GM18507 (cell line): Measurements from ENCODE around the gene VTN.

Experiments
- DNase-seq: peaks from one replicate; pipeline ENCODE4 v3.0.0; 2011; ENCODE audit warnings: low read depth; ENCODE audit not compliant: insufficient read length; ENCODE audit errors: extremely low spot score
- FAIRE-seq: peaks from 2 replicates; lab custom pipeline; 2011; peaks lifted over from hg19 to GRCh38; lab: Jason Lieb, UNC

The VTN gene

GRCh38 chr17:28371245-28372202, 1.4 kb upstream of the VTN start, which contains the start of gene SARM1:
SARM1 (plus strand) TSS chr17:28371694; CDS start chr17:28372033, 339 bp downstream.
- FAIRE-seq (peak; percentile 94), DNase-seq (peak; percentile 81)

DNA sequence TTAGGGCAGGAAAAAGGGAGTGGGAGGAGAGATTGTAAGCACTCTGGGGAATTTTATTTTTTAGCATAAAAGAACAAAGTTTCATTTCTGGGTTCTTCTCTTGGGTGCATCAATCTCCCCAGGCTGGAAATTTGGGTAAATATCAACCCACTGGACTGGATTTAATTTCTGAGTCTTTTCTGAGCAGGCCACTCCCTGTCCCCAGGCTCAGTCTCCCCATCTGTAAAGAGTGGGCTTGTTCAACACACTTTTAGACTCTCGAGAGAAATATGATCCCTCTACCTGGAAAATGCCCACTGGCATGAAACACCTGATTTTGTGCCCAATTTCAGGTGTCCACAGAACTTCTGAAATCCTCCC, 617 bp upstream of the VTN start:
- no peak for FAIRE-seq
- no peak for DNase-seq

- no peak for DNase-seq
- no peak for FAIRE-seq
These were observed 448 bp downstream of the VTN start for GRCh38 chr17:28369684-28370034.

DNA sequence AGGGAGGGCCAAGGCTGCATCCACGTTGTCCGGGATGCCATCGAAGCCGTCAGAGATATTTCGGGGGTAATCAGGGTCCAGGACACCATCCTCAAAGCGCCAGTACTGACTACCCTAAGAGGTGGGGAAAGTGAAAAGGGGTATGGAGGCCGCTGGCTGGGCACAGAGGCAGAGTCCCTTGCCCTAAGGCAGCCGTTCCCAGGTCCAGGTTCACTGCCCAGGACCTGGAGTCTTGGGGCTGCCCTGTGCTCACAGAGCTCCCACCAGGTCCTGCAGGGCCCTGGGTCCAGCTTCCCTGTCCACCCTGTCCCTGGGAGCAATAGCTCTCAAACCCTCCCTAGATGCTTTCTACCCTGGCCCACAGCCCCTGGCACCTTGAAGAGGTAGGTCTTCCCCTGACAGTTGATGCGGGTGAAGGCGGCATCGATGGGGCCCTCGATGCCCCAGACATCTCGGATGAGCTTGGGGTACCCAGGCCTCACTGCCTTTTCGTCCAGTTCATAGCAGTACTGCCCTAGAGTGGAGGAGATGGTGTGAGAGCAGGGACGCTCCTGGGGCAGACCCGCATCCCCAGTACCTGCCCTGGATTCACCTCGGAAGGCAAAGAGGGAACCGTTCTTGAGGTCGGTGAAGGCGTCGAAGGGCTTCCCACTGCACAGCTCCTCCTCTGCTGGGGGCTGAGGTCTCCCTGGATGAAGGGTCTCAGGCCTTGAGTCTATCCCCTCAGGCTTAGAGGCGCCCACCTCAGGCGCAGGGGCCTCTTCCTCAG, 1.0 kb downstream of the VTN start:
- FAIRE-seq (no peak), DNase-seq (no peak)

DNA sequence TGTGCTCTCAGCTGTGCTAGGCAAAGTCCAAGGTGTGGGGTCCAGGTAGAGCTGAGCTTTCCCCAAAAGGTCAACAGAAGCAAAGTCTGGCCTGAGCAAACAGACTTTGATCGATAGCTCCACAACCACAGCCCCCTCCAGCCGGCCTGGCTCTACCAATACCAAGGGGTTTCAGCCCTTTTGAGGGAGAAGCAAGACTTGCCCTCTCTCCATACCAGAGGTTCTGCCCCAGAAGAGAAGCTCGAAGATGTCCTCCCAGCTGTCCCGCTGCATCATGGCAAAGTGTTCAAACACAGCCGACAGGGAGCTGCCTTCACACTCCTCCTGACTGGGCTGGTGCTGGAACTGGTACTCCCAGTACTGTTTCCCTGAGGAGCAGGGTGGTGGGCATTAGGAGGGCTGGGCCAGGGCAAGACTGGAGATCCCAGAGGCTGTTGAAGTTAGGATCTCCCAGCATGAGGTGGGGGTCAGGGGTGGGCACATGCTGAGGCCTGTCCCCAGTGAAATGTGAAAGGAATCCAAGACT, 1.7 kb downstream of the VTN start:
- no peak for FAIRE-seq
- DNase-seq = no peak

GRCh38 chr17:28367641-28368305, 2.3 kb downstream of the VTN start:
- no peak for FAIRE-seq
- DNase-seq = no peak

DNA sequence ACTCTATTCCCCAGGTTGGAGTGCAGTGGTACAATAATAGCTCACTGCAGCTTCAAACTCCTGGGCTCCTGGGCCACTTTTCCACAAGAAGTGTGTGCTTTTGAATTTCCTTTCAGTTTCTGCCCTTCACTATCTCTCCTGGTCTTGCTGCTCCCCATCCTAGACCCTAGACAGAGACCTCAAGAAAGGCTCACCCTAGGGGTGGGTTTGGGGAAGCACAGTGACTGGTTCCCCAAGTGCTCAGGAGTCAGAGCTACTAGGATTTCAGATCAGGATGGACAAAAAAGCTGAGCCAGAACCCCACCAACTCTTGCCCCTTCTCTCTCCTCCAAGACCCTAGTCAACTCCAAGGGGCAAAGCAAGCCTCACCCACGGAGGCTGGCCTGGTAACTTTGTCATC, 3.5 kb downstream of the VTN start:
- no peak for FAIRE-seq

DNA sequence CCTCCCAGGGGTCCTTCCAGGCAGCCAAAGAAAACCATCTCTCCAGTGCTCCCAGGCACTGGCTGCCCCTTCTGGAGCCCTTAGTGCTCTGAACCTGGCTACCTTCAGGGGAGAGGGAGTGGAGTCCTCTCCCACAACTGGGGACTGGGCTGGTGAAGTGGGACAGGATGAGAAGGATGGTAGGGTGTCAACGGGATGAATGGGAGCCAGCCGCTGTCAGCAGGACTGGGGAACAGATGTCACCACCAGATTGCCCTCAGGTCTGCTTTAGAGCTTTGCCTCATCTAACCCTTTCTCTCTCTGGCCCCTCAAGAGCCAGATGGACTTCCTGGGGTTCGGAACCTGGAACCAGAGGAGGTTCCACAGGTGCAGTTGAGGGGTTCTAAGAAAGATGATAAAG, 4.6 kb downstream of the VTN start:
- DNase-seq (no peak), FAIRE-seq (no peak)

More for the DNA sequence above, 3.5 kb downstream of the VTN start:
- DNase-seq = no peak

DNA sequence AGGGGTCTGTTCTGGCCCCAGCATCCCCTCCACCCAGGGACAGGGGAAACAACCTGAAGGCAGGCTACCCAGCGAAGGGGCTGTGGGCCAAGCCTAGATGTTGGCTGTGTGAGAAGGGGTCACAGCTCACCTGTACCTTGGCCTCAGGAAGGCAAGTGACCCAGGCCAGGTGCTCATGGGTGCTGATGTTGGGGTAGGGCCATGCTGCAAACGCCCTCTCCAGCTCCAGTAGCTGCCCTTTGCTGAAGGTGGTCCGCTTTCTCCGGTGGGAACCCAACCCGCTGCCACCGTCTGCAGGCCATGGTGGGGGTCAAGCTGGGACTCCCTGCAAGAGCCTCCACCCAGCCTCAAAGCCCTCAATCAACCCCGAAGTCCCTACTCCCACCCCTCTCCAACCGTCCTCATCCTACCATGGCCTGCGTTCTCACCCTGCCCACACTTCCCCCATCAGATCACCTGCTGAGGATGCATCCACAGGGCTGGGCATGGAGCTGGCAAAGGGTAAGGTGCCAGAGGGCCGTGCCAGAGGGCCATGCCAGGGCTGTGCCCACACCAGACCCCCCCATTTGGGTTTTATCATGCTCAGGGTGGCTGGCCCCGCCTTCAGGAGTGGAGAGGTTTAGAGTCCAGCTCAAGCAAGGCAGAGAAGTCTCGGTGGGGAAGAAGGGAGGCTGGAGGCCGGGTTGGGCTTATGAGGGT, 5.3 kb downstream of the VTN start, which contains the start of gene SEBOX:
TSS of gene SEBOX (minus strand) at position 535 of the 699 bp plus-strand sequence. CDS start at position 487, 48 bp downstream.
- FAIRE-seq = no peak

GRCh38 chr17:28363776-28364650, 6.1 kb downstream of the VTN start:
- FAIRE-seq (no peak), DNase-seq (no peak)

More for the DNA sequence above, 5.3 kb downstream of the VTN start, which contains the start of gene SEBOX:
- DNase-seq = no peak

GRCh38 chr17:28363186-28363585, 6.9 kb downstream of the VTN start:
- DNase-seq (no peak), FAIRE-seq (no peak)

DNA sequence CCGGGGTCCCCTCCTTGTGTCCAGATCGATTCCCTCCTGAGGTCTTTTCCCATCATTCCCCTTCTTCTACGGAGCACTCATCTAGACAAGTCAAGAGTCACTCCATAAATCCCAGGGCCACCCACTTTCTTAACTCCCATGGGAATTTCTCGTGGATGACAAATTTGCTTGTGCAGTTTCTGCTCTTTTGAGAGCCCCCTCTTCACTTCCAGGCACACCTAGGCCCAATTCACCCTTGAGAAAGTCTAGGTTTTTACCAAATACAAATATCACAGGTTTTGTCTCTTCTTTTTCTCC, 12.3 kb downstream of the VTN start:
- FAIRE-seq = no peak
- no peak for DNase-seq

DNA sequence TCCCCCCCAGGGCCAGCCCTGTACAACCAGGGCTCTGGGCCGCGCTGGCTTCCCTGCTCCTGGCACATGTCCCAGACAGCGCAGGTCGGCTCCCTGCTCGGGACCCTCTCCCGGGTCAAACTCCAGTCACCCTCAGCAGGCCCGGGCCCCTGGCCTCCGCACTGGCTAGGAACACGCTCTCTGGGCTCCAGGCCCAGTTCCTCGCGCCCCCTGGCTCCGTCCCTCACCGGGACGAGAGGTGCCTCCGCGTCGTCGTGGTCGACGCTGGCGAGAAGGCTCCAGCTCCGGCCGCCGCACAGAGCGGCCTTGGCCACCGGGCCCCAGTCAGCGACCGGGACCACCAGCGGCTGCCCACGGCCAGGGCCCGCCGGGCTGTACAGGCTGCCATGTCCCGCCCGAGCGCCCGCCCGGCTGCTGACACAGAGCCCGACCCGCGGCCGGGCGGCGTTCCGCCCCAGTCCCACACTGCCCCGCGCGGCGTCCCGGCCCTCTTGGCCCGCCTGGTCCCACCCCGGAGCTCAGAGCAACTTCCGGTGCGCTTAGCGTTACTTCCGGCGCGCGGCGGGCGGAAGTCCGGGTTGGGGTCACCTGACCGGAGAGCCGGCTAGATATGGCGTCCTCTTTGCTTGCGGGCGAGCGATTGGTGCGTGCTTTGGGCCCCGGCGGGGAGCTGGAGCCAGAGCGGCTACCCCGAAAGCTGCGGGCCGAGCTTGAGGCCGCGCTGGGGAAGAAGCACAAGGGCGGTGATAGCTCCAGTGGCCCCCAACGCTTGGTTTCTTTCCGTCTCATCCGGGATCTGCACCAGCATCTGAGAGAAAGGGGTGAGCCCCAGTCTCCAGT, 12.8 kb downstream of the VTN start, which contains the start of gene POLDIP2:
TSS of gene POLDIP2 (minus strand) at position 467 of the 840 bp plus-strand sequence. CDS start at position 388, 79 bp downstream.
- peak; percentile 93 for FAIRE-seq
- peak; percentile 93 for DNase-seq

GRCh38 chr17:28350271-28350670, 19.8 kb downstream of the VTN start:
- DNase-seq = no peak

DNA sequence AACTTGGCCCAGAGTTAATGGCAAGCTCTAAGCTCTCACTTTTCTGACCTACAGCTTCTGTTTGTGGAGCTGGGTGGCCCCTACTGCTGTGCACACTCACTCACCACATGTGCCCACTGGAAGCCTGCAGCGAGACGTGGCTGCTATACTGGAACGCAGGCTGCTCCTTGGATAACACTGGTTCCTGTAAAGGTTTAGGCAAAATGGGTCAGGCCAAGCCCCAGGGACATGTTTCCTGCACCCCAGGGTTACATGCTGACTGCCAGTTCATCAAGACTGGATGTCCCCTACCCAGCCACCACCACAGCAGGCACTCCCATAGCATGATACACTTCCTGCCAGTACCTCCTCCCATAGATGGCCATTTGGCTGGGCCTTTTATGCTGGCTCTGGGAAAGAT, 21.1 kb downstream of the VTN start:
- FAIRE-seq (no peak), DNase-seq (no peak)

More at GRCh38 chr17:28350271-28350670, 19.8 kb downstream of the VTN start:
- FAIRE-seq = no peak

GRCh38 chr17:28347261-28347891, 22.7 kb downstream of the VTN start:
- FAIRE-seq (no peak), DNase-seq (no peak)

DNA sequence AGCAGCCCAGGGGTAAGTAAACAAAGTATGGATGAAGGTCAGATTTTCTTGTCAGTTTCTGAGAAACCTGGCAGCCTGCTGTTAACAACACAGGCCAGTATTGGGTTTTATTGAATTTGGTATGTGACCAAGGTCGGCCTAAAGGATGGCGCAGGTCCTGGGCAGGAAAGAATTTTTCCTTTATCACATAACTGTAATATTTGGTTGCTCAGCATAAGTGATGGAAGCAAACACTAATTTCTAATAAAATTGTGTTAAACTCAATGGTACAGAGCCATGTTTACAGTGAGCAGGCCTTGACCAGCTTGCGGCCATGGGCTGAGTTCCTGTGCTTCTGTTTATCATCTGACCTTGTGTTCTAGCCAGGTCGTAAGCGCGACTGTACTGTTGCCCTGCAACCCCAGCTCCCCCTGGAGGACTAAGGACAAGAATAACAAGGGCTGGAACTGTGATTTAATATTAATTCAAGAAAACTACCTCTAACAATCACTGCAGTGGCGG, 23.3 kb downstream of the VTN start:
- no peak for DNase-seq
- no peak for FAIRE-seq
